Uterus (tissue), 4 donors: ENCODE results near the gene SLC50A1. TPM values are rescaled to one million over a fixed set of nuclear protein-coding genes. Genes with fewer than 3 reads are reported as not detected.

Experiments
- DNase-seq, 2 donors: peaks; one replicate each; pipeline ENCODE4 v3.0.0-alpha.2; 2019 to 2020
- H3K27ac ChIP-seq, 2 donors: fragments of 200-600 bp; sonication (generic); 1 replicate in 1 of 2; 2 replicates in 1 of 2; pipeline ENCODE4 v1.5.1; 2016 to 2018
- H3K27me3 ChIP-seq, 2 donors: fragments of 200-600 bp; sonication (generic); one replicate each; pipeline ENCODE4 v1.5.1; 2018 to 2019; ENCODE audit warnings: control low read depth in 1 of 2
- H3K36me3 ChIP-seq, 2 donors: fragments of 200-600 bp; sonication (generic); one replicate each; pipeline ENCODE4 v1.5.1; 2019; ENCODE audit warnings: control low read depth in 1 of 2
- H3K4me1 ChIP-seq, 2 donors: fragments of 200-600 bp; sonication (generic); one replicate each; pipeline ENCODE4 v1.5.1; 2018 to 2019; ENCODE audit warnings: control low read depth in 1 of 2
- H3K4me3 ChIP-seq, 2 donors: fragments of 200-600 bp; sonication (generic); 1 replicate in 1 of 2; 2 replicates in 1 of 2; pipeline ENCODE4 v1.5.1; 2018 to 2019; ENCODE audit warnings: mild to moderate bottlenecking in 1 of 2
- H3K9me3 ChIP-seq, 2 donors: fragments of 200-600 bp; sonication (generic); one replicate each; pipeline ENCODE4 v1.5.1; 2019; ENCODE audit warnings: control low read depth in 1 of 2
- CTCF ChIP-seq, 4 experiments: fragments of 200-600 bp in 2 of 4; fragments of 450-650 bp in 2 of 4; sonication (generic) in 2 of 4; IDR thresholded peaks; one replicate each; pipeline ENCODE4 v1.5.1; 2016 to 2019; ENCODE audit warnings: antibody characterized with exemption in 4 of 4, mild to moderate bottlenecking in 2 of 4, moderate library complexity in 1 of 4
- POLR2A ChIP-seq, 2 donors: fragments of 450-650 bp; IDR thresholded peaks; one replicate each; pipeline ENCODE4 v1.6.1; 2016; ENCODE audit warnings: antibody characterized with exemption in 2 of 2, mild to moderate bottlenecking in 1 of 2, moderate library complexity in 1 of 2
- intact Hi-C: fragments of 100-400 bp; cut with DNase I; formaldehyde crosslinking; loops from one replicate; pipeline ENCODE4 v1.15.1; 2023; ENCODE audit warnings: low total_unique reads
- total RNA-seq, 4 donors: library from RNA; depleted of rRNA in 3 of 4; stranded (reverse); fragments of >200 nt in 3 of 4; gene quantifications; one replicate each; pipeline versions ENCODE4 v1.1.0 to v1.2.4, GENCODE V29; 2014 to 2023
- donor health status: DM: yes; HTN: yes; CAD: no.

The SLC50A1 gene
- total RNA-seq, 4 donors from 2014 or later, result 0.26 to 24.0 (median 21.8) TPM

DNA sequence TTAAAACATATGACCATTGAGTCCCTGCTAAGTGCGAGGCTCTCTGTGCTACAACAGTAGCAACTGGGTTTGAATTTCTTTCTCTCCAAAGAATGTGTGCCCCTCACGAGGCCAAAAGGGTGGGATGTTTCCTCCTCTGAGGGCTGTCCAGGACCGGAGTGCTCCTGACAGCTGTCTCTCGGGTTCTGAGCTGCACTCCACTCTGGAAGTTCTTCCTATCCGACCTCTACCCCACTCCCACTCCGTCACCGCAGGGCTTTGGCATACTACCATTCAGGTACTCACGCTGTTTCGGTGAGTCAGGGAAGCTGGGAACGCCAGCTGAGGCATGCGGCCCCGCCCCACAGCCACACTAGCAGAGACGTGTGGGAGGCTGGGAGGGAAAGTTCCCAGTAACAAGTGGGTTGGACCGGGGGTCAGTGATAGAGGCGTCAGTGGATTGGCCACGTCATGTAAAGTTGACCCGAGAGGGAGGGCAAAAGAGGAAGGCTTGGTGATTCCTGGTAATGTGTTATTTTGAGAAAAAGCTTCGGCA is 705 bp upstream of the SLC50A1 start:
- Histone ChIP-seq H3K36me3 (no peaks in the 10 kb centered on the region), H3K4me1 (peaks cover 0 to 12% of the 10 kb centered on the region in 2 donors), H3K4me3 (peak overlapping the region; percentile 60 to 65), H3K27me3 (no peaks in the 10 kb centered on the region), H3K27ac (peak overlapping the region; percentile 94 to 95), H3K9me3 (no peaks in the 10 kb centered on the region)
- intact Hi-C loops, result no loop called here
- peak in 1 of 2 donors; percentile 28 for TF ChIP-seq POLR2A (IDR thresholded peaks at IDR 0.05)
- TF ChIP-seq CTCF (IDR thresholded peaks at IDR 0.05), result no peak
- DNase-seq, result peak; percentile 91 to 94

- H3K27ac ChIP-seq, result peak overlapping the region; percentile 14 to 94
- no peak for TF ChIP-seq CTCF (IDR thresholded peaks at IDR 0.05)
- TF ChIP-seq POLR2A (IDR thresholded peaks at IDR 0.05), result no peak
- H3K4me3 ChIP-seq, result peak overlapping the region; percentile 60 to 65
These were observed 1.1 kb downstream of the SLC50A1 start for GRCh38 chr1:155136748-155137147.

DNA sequence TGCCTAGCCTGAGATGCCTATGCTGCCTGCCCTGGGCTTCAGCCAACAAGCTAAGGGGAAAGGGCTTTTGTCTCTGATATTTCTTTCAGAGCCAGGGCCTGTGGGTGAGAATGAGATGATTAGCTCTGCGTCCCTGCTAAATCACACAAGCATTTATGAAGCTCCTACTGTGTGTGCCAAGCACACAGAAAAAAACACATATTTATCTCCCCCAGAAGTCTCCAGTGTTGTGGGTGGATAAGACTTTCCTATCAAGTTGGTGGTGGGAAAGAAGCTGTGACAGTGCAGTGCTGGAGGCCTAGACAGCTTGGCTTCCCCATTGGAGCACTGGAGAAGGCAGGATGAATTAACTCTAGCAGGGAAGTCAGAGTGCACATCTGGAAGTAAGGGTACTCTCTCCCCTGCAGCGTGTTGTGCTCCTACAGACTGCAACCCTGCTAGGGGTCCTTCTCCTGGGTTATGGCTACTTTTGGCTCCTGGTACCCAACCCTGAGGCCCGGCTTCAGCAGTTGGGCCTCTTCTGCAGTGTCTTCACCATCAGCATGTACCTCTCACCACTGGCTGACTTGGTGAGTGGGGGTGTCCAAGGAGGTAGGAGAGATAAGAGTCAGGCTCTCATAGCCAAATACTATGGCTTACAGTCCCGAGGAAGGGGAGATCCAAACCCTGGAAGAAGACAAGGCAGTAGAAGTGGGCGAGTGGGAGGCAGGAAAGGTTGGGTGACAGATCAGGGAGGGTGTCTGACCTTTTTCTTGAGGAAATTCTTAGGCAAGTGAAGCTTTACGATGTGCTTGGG is 1.7 kb downstream of the SLC50A1 start:
- Histone ChIP-seq H3K4me1 (peaks cover 0 to 8% of the 10 kb centered on the region in 2 donors), H3K4me3 (no peak overlapping the region), H3K27me3 (no peaks in the 10 kb centered on the region), H3K27ac (peak overlapping the region; percentile 14 to 94), H3K9me3 (no peaks in the 10 kb centered on the region), H3K36me3 (no peaks in the 10 kb centered on the region)
- DNase-seq, result no peak
- intact Hi-C loops, result no loop called here
- TF ChIP-seq CTCF (IDR thresholded peaks at IDR 0.05), result no peak
- TF ChIP-seq POLR2A (IDR thresholded peaks at IDR 0.05), result no peak

More at GRCh38 chr1:155136748-155137147, 1.1 kb downstream of the SLC50A1 start:
- intact Hi-C loops, result no loop called here
- Histone ChIP-seq H3K9me3 (no peaks in the 10 kb centered on the region), H3K27me3 (no peaks in the 10 kb centered on the region), H3K36me3 (no peaks in the 10 kb centered on the region), H3K4me1 (peaks cover 0 to 8% of the 10 kb centered on the region in 2 donors)
- DNase-seq, result no peak

DNA sequence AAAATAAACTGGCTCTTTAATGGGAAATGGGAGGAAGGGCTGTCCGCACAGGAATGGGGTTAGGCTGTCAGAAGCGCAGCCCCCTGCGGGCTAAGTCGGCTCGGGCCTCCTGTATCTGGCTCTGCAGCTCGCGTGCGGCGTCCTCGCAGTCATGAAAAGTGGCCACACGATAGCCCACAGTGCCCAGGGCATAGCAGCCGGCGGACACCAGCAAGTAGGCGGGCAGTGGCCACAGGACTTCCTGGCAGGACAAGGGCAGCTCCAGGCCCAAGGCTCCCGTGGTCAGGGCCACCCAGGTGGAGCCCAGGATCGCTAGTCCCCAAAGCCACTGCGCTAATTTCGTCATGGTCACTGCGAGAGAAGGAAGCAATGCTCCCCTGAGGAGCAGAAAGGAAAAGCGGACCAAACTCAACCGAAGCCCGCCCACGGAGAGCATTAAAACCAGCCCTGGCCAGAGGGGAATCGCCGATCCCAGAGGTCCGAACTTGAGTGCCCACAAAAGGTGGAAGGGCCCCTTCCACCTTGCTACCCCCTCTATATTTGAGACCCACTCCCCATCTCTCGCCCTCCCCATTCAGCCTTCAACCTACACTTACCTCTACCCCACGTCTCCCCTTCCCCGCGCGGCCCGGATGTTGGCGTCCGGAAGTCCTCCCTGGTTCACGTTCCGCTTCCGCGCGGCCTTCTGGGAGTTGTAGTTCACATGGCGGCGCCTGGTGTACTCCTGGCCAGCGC is 4.4 kb downstream of the SLC50A1 start, which contains the start of gene DPM3:
Gene DPM3 (minus strand): TSS at position 637 of the 735 bp plus-strand sequence. CDS start 291 bp downstream, at position 346.
- peak within 1 kb of the TSS; percentile 57 to 74 for H3K4me3 ChIP-seq
- no peaks in the 10 kb centered on the region for H3K4me1 ChIP-seq
- no peaks in the 10 kb centered on the region for H3K27me3 ChIP-seq
- intact Hi-C loops, result no loop called here
- H3K9me3 ChIP-seq, result no peaks in the 10 kb centered on the region
- DNase-seq, result peak; percentile 85 to 89
- H3K36me3 ChIP-seq, result no peaks in the 10 kb centered on the region
- TF ChIP-seq POLR2A (IDR thresholded peaks at IDR 0.05) (peak; percentile 52 to 71), CTCF (IDR thresholded peaks at IDR 0.05) (peak in 1 of 4 experiments; percentile 36)
- peak within 1 kb of the TSS; percentile 80 to 84 for H3K27ac ChIP-seq
